GM18873 (cell line): ENCODE measurements around the gene CELA3B.
"Not testable (repeated sequence)": the region's sequence is repeated elsewhere in the genome, so short reads cannot be mapped to it uniquely, and the experiment has no call there.

Source experiments
- ATAC-seq: cut with Tn5 transposase; IDR thresholded peaks from one replicate; pipeline ENCODE4 v1.9.1; 2021; ENCODE audit warnings: mild to moderate bottlenecking, moderate library complexity, moderate number of reproducible peaks; ENCODE audit not compliant: unreplicated experiment, low FRiP score

CELA3B gene, protein sequence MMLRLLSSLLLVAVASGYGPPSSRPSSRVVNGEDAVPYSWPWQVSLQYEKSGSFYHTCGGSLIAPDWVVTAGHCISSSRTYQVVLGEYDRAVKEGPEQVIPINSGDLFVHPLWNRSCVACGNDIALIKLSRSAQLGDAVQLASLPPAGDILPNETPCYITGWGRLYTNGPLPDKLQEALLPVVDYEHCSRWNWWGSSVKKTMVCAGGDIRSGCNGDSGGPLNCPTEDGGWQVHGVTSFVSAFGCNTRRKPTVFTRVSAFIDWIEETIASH

GRCh38 chr1:21976703-21977239 lies at the start of gene CELA3B:
CELA3B (plus strand) TSS chr1:21977022; CDS start chr1:21977040, 18 bp downstream.
- ATAC-seq: not testable (repeated sequence)

DNA sequence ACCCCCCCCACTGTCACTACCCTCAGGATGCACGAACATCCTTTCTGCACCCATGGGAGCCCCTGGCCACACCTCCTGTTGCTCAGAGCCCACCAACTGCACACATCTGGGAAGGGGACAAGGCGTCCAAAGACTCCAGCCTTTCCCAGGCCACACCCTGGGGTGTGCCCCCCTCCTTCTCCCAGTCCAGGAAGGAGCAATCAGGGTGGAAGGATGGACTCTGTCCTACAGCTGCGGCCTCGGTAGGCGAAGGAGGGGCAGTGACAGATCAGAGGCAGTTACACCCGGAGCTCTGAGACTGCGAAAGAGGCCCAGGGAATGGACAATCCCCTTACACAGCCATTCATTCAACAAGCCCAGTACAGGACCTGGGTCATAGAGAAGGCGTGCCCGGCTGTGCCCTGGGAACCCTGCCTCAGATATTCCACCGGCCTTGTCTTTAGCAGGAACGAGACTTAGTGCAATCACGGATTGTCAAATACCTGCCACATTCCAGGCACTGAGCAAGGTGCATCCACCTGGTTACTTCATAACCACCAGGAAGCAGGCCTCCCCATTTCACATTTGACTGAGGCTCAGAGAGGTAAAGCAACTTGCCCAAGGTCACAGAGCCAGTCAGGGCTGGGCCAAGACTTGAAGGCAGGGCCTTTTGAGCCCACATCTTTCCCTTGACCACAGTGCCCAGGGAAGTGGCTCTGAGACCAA lies 49.1 kb upstream of the CELA3B start:
- no peak for ATAC-seq

GRCh38 chr1:21930080-21930571 lies 46.7 kb upstream of the CELA3B start:
- ATAC-seq: no peak

GRCh38 chr1:21930629-21931170 lies 46.1 kb upstream of the CELA3B start:
- no peak for ATAC-seq

- no peak for ATAC-seq
Measured at GRCh38 chr1:21931171-21932093, 45.4 kb upstream of the CELA3B start.

GRCh38 chr1:21932127-21932526 lies 44.7 kb upstream of the CELA3B start:
- no peak for ATAC-seq

DNA sequence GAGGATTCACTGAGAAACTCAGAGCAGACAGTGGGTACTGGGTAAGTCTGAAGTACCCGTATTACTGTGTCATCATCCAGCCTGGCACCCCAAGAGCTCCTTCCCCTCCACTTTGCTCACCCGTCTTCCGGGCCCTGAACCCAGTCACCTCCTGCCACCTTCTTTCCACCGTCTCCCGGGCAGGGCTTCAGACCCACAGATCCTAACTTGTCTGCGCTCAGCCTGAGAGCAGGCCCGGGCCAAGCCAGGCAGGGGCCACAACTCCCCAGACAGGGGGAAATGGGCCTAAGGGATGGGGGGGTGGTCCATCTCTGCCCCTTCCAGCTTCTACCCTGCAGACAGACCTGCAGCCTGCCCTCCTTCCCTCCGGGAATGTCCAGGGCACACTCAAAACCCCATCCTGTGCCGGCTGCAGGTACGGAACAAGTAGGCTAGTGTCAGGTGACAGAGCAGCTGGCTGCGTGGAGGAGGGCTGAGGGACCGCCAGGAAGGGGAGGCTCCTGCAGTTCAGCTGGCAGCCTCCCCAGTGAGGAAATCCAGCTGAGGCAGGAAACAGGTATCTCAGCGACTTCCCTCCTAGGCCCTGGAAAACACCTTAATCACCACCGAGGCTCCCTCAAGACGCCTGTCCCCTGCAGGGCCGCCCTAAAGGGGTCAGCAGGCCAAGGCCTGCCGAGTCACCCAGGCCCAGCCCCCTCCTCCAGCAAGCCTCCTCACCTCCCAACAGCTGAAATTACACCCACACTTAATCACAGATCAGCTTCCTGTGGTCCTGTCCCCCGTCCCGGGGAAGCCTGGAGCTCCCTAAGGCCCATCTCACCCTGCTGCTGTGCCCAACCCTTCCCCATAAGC lies 43.2 kb upstream of the CELA3B start:
- ATAC-seq: no peak

- ATAC-seq: no peak
Measured at GRCh38 chr1:21935393-21935804, 41.4 kb upstream of the CELA3B start.

DNA sequence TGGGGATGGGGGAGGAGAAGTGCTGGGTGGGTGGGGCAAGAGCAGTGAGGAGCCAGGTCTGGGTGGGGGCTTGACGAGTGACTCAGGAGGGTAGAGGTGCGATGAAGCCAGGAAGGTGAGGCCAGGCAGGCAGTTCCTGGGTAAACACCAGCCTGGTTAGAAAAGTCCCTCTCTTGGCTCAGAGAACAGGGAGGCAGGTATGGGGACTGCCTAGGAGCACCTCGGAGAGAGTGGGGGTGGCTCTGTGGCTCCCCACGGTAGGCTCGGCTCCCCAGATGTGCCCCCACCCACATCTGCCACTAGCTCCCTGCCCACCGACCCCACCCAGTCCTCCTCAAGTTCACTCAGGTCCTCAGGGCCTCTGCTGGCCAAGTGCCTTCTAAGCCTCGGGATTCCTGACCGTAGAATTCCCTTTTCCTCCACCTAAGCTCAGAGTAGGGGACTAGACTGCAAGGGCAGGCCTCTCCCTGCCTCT lies 40.9 kb upstream of the CELA3B start:
- ATAC-seq: no peak

- ATAC-seq: no peak
Measured at GRCh38 chr1:21936366-21937031, 40.3 kb upstream of the CELA3B start.

DNA sequence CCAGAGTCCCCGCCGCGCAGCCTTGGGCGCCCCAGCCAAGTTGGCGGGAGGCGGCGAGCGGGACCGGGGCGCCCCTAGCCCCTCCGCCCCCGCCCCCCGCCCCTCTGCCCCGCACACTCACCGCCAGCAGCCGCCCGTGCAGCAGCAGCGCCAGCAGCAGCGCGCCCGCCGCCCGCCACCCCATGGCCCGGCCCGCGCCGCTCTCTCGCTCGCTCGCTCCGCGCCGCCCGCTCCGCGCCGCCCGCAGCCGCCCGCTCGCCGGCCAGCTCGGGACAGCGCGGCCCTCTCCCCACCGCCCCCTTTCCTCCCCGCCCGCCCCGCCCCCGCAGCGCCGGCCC lies 39.8 kb upstream of the CELA3B start, which contains the start of gene HSPG2:
Gene HSPG2 (minus strand): TSS at position 277 of the 338 bp plus-strand sequence. CDS start 93 bp downstream, at position 184.
- ATAC-seq: no peak

DNA sequence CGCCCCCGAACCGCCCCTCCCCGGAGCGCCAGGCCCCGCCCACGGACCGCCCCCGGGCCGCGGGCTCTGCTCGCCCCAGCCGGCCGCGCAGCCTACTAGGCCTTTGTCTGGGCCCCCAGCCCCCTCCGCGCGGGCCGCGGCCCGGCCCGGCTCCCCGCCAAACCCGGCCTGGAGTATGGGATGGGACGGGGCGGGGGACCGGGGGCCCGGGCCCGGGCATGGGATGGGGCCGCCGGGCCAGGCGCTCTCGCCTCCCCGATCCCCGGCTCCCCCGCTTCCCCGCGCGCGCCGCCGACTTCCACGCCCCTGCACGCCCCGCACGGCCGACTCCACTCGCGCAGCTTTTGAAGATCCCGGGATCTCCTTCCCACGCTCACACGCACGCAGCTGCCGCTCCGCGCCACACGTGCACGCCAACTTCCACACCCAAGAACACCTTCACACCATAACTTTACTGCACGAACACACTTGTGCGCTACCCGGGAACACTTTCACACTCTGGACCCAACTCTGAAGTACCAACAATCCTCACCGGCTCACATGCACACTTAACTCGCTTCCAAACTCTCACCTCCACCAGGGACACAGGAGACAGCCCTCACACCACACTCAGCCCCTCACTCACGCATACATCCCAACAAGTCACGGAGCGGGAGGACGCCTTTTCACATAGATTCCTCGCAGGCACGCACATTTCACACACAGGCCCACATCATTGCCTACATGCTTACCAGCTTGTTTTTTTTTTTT lies 39.3 kb upstream of the CELA3B start:
- no peak for ATAC-seq

DNA sequence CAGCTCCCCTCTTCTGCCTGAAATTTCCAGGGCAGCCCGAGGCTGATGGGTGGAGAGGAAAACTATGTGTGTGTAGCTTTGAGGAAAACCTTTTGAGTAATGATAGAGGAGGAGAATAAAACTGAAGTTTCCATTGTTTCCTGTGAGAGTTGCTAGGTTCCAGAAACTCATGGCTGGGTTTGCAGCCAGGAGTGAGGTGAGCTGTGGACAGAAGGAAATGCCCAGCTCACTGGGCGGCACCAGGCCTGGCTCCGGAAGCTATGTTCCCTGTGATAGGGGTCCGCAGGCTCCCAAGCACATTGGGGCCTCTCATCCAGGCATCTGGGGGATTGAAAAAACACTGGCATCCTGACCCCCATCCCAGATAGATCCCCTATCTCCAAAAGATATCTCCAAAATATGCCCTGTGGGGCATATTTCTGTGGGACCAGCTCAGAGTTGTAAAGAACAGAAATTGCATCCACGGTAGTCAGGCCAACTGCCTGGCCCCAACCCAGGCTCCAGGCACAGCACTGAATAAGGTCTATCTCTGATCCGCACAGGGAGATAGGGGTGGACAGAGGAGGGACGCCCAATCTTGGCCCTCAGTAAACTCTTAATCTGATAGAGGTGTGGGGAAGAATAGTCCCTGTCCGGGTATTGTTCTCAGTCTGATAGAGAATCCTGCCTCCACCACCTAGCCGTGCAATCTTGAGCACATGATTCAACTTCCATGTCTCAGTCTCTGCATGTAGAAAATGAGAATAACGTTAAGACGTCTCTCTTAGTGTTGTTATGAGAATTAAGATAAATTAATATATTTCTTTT lies 37.9 kb upstream of the CELA3B start:
- ATAC-seq: no peak

DNA sequence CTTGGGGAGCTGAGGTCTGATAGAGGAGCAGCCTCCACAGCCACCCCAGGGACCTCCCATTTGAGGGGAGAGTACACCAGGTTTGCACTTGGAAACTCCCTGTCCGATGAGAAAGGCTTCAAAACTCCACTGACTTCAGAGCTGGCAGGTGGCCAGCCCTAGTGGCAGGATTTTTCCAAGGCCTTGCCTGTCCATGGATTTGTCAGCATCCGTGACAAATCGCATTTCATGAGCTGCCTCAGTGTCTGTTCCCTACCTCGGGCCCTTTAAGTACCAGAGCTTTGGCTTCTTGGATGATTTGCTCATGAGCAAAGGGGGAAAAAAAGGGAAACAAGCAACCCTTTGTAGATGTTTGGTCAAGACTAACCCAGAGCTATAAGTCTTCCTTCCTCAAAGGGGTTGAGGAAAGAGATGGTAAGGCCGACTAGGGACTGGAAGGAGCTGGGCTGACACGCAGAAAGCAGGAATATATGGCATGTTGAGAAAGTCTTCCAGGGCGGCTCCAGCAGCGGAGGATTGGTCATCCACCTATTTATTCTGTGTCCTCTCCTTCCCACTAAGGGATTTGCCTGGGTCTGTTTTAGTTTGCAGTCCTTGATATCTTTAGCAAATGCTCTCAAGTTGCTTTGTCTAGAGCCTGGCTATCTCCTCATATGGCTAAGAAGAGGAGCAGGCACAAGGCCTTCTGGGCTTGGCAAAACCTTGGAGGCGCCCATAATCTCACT lies 37.0 kb upstream of the CELA3B start:
- ATAC-seq: no peak

- ATAC-seq: no peak
Measured at GRCh38 chr1:21940492-21940891, 36.3 kb upstream of the CELA3B start.

GRCh38 chr1:21941370-21941769 lies 35.5 kb upstream of the CELA3B start:
- no peak for ATAC-seq

GRCh38 chr1:21942464-21942863 lies 34.4 kb upstream of the CELA3B start:
- no peak for ATAC-seq
